NCI-H2029 (cell line): ENCODE results near the gene SORD.
"Not testable (repeated sequence)": the region's sequence is repeated elsewhere in the genome, so short reads cannot be mapped to it uniquely, and the experiment has no call there.

Source experiments
- DNase-seq: peaks from one replicate; lab custom pipeline; 2025; lab: John Stamatoyannopoulos, UW

Gene SORD

GRCh38 chr15:45097466-45097865 is 74.5 kb downstream of the SORD start:
- DNase-seq: no peak

- no peak for DNase-seq
Measured at GRCh38 chr15:45099549-45100165, 76.7 kb downstream of the SORD start.

GRCh38 chr15:45100884-45101625 is 78.1 kb downstream of the SORD start:
- no peak for DNase-seq

GRCh38 chr15:45101749-45102148 is 78.8 kb downstream of the SORD start:
- DNase-seq: no peak

GRCh38 chr15:45102226-45102625 is 79.2 kb downstream of the SORD start:
- no peak for DNase-seq

- DNase-seq: not testable (repeated sequence)
Measured at GRCh38 chr15:45104170-45104569, 81.2 kb downstream of the SORD start.

- DNase-seq: no peak
Measured at GRCh38 chr15:45105586-45105985, 82.6 kb downstream of the SORD start.

- DNase-seq: no peak
Measured at GRCh38 chr15:45106002-45106790, 83.2 kb downstream of the SORD start.

- DNase-seq: no peak
Measured at GRCh38 chr15:45107941-45108630, 85.1 kb downstream of the SORD start.

GRCh38 chr15:45110256-45110820 is 87.3 kb downstream of the SORD start:
- DNase-seq: no peak

- DNase-seq: no peak
Measured at GRCh38 chr15:45111390-45112142, 88.6 kb downstream of the SORD start.

GRCh38 chr15:45112143-45112590 is 89.2 kb downstream of the SORD start:
- DNase-seq: no peak

GRCh38 chr15:45112591-45113379 is 89.8 kb downstream of the SORD start:
- DNase-seq: no peak

- DNase-seq: no peak
Measured at GRCh38 chr15:45113380-45113990, 90.5 kb downstream of the SORD start.

GRCh38 chr15:45114076-45114750 is 91.2 kb downstream of the SORD start, which contains the start of the genes DUOX2 and DUOXA2:
Gene DUOX2 (minus strand): TSS chr15:45114172. CDS start chr15:45113411, 761 bp downstream.
Gene DUOXA2 (plus strand): TSS chr15:45114326. CDS start chr15:45114606, 280 bp downstream.
- DNase-seq: no peak

- DNase-seq: no peak
Measured at GRCh38 chr15:45114751-45115085, 91.7 kb downstream of the SORD start.

- no peak for DNase-seq
Measured at GRCh38 chr15:45115312-45115820, 92.4 kb downstream of the SORD start.

GRCh38 chr15:45116006-45116481 is 93.0 kb downstream of the SORD start:
- DNase-seq: no peak
